Stimulated activated CD8-positive, alpha-beta memory T cell treated with anti-CD3 and anti-CD28 coated beads, Interleukin-15, amount 100 ng/mL, for 48 hours (primary cell): ENCODE data around the gene DIAPH1.
A peak's percentile ranks its signal among the peaks of the same experiment; 100 is the strongest.

ENCODE experiments used
- DNase-seq, 2 donors: peaks; one replicate each; pipeline ENCODE4 v3.0.0-alpha.2; 2020; ENCODE audit warnings: low read depth in 2 of 2

DIAPH1 gene

DNA sequence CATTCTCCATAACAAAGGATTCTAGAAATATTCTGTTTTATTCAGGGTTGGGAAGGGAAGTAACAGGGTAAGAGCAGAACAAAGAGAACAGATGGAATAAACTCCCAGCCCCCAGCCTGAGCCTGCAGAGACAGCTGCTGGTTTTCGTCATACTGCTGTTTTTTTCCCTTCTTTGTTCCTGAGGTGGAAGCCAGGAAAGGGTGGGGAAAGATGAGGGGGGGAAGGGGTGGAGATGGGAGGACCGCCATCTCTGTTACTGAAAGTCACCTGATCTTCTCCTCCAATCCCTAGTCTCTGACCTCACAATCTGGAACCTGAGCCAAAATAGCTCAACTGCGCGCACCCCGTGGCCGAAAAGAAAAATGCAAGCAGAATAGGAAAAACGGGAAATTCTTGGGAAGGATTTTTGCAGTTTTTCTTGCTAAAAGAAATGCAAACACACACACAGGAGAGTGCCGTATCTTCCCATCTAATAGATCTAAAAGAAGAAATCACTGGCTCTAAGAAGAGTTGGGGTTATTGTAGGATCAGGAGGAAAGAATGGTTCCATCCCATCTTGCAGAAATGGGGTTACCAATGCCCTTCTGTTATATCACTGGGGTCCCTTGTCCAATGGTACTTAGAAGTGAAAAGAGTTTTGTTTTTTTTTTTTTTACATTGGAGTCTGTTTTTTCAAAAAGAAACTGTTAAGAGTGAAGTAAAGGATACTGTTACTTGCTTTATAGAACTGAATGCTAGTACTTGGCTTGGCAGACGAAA is 57.9 kb downstream of the DIAPH1 start:
- DNase-seq = no peak

DNA sequence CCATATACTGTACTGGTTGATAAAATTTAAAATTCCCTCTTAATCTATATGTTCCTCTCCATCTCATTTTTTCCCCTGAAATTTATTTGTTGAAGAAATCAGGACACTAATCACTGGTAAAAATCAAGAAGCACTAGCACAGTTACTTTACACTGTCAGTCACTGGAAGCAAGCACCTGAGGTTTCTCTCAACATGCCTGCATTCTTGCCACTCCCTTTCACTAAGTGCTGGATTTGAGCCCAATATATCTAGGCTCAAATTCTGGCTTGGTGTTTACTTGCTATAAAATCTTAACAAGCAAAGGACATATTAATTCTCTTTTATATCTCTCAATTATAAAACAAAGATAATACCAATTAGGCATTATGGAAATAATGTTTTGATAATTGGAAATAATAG is 58.6 kb downstream of the DIAPH1 start:
- no peak for DNase-seq

DNA sequence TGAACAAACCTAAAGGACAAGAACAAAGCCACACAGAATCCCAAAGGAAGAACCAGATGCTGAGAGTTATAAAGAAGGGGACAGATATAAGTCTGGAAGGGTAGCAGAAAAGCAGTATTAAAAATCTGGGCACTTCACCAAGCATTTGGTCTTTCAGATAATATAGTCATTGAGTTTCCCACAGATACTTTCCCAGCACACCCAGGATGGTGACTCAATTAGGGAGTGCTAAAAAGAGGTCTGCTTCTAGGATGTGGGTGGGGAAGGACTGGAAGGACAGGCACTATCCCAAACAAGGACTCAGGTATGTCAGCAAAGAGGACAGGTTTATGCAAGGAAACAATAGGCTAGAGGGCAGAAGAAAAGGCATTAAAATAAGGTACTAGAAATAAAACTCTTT is 59.3 kb downstream of the DIAPH1 start:
- DNase-seq = no peak

DNA sequence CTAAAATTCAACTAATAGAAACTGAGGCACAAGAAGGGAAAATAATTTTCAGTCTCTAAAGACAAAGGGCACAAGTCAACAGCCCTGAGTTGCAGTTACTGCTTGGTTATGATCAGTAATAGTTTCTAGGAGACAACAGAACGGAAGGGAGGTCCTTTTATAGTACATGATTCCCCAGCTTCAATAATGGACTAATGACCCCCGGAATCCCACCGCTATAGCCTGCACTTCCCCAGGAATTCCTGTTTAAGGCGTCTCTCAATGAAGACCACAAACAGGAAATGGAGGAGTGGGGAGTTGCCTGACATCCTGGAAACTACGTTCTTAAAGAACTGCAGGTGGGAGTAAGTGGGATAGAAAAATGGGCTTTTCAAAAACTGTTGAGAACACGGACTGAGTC is 60.6 kb downstream of the DIAPH1 start:
- no peak for DNase-seq

GRCh38 chr5:141557681-141558136 is 61.1 kb downstream of the DIAPH1 start:
- peak; percentile 47 to 52 for DNase-seq

- DNase-seq = no peak
These were observed 70.9 kb downstream of the DIAPH1 start for GRCh38 chr5:141547921-141548320.

GRCh38 chr5:141547488-141547887 is 71.3 kb downstream of the DIAPH1 start:
- no peak for DNase-seq

DNA sequence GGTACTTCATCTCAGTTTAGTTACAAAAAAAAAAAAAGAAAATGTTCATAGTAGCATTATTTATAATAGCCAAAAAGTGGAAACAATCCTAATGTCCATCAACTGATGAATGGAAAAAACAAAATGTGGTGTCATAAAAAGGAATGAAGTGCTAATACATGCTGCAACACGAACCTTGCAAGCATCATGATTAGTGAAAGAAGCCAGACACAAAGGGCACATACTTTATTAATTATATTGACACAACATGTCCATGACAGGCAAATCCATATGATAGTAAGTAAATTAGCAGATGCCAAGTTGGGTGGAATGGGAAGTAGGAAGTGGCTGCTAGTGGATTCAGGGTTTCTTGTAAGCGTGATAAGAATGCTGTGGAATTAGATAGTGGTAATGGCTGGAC is 75.7 kb downstream of the DIAPH1 start:
- no peak for DNase-seq

DNA sequence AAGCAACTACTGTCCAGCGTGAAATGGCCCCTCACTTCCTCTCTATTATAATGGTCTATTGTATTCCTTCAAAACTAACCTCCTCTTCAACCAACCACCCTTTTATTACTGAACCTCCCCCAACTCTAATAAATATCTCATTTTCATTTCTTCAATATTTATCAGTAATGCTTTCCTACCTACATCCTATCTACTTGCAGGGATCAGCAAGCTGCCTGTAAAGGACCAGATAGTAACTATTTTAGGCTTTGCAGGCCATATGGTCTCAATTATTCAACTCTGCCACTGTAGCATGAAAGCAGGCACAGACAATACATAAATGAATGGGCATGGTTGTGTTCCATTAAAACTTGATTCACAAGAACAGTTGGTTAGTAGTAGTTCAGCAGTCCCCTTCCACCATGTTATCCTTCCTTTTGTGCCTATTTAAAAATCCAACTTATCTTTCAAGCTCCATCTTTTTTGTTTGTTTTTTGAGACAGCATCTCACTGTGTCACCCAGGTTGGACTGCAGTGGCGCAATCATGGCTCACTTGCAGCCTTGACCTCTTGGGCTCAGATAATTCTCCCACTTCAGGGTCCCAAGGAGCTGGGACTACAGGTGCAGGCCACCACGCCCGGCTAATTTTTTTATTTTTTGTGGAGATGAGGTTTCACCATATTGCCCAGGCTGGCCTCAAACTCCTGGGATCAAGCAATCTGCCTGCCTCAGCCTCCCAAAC is 84.1 kb downstream of the DIAPH1 start:
- no peak for DNase-seq

DNA sequence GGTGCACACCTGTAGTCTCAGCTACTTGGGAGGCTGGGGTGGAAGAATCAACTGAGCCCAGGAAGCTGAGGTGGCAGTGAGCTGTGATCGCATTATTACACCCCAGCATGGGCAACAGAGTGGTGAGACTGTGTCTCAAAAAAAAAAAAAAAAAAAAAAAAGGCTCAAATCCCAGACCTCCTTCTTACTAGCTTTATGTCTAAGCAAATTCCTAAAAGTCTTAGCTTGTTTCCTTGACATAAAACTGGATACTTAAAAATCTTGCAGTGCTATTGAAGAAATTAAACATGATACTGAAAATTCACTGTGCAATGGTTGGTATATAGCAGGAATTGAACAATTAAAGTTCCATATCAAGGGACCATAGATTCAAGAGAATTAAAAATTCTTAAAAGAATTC is 84.9 kb downstream of the DIAPH1 start:
- no peak for DNase-seq

DNA sequence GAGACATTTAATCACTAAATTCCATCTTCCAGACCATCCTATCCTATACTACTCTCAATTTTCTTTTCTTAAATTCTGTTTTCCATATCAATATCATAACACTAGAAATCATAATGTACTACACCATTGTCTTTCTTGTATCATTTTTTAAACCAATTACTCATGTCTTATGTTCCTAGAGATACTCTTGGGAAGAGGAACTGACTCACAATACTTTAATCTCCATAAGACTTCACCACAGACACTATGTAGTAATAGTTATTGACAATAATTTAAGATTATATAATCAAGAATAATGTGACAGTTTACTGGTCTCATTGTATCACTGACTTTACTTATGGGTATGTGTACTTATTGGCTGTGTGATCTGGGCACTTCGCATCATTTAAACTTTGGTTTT is 86.1 kb downstream of the DIAPH1 start:
- DNase-seq = no peak

DNA sequence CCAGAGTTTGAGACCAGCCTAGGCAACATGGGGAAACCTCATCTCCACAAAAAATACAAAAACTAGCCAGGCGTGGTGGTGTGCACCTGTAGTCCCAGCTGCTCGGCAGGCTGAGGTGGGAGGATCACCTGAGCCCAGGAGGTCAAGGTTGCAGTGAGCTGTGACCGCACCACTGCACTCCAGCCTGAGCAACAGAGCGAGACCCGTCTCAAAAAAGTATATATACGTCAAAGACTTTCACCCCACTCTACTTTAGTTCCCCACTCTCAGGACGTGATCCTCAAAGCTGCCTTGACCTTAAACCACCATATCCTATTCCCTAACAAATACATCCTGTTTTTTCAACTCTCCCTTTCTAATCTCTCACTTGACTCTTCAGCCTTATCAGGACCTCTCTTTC is 88.9 kb downstream of the DIAPH1 start:
- DNase-seq = no peak

DNA sequence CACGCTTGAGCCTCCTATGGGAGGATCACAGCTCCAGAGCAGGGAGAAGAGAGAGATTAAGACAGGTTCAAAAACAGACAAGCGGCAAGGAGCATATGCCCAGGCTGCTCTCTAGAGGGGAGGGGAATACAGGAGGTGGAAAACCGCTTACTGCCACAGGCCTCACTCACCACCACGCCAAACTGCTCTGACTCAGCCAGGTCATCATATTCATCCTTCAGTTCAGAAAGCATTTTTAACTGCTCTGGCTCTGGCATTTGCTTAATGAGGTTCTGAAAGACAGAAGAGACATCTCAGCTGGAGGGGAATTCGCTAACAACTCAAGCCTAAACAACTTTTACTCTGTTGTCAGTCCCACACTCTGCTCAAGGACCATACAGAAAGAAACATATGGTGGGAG is 89.8 kb downstream of the DIAPH1 start:
- DNase-seq = no peak

GRCh38 chr5:141528291-141528984 is 90.4 kb downstream of the DIAPH1 start:
- DNase-seq = no peak

DNA sequence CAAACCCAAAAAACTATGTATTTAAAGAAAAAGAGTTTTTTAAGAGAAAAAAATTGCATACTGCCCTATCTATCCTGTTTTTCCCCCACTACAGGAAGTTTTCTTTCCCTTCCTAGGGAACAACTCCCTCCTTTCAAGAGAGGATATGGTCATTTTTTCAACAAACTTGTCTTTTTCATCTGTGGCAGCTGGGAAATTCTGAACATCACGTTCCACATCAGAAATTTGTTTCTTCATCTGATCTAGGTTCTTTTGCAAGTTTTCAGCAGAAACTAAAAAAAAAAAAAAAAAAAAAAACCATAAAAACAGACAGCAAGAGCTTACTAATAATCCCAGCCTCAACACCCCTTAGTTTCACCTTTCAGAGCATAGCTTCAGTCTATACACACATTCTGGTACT is 91.4 kb downstream of the DIAPH1 start:
- no peak for DNase-seq

DNA sequence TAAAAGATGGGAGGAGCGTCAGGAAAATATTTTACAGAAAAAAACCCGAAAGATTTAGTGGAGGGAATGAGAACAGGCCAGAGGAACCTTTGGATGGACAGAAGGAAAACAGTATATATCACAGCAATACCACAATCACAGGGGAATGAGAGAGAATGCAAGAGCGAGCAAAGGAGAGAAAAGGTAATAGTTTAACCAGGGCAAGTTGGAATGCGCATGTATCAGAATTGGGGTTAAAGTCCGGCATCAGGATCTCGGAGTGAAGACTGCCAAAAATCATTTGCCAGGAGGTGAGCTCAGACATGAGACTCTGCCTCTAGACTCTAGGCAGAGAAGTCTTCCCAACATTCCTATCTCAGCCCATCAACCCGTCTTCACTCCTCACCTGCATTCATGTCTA is 93.1 kb downstream of the DIAPH1 start:
- no peak for DNase-seq

DNA sequence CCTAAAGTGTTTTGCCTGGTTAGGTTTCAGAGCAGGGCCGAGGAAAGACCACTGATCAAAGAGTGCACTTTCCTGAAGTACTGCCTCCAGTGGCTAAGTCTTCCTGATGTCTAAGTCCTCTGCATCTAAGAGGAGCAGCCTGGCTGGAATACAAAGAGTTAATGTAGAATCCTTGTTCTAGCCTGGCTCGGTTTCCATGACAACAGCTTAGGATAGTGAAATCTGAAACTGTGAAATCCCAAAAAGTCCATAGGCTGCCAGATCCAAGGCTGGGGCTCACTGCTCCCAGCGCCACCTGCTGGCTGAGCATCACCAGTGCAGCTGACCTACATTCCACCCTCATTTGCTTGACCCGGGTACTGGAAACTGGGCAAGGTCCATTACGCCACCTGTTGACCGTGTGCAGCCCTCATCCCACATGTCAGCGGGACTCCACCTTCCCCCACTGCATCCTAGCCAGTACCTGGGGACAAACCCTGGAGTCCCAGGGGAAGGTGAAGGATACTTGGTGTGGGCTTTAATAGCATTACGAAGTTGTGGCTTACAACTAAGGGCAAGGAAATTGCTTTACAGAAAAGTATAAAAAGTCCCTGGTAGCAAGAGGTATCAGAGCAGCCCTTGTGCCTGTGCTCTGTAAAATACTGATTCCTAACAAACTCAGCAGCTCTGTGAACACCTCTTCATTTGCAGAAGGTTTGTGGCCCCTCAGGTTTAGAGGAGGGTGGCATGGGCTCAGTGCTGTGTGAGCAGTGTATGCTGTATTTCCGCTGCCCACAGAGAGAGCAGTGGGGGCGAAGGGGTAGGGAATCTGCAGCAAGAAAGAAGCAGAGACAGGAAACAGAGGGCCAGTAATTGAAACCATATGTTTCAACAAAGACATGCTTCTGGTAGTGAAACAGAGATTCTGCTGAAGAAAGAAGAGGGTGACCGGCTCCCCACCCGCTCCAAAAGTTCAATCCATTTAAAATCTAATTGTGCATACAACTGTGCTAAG is 93.9 kb downstream of the DIAPH1 start:
- DNase-seq = no peak

DNA sequence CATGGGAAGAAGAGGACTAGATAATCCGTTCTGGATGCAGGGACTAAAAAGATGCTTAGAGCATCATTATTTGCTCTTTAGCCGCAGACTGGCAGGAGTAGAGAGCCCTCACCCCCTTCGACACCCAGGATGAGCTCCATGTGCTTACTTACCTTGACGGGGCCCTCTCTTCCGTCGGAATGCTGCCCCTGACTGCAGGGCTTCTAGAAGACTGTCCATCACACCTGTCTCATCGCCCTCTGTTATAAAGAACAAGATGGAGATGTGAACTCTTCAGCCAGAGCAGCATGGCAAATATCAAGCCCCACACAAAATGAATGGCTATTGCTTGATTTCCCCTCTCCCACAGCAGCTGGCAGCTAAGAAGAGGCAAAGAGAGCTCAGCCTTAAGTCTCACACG is 94.8 kb downstream of the DIAPH1 start:
- DNase-seq = no peak

GRCh38 chr5:141522301-141522700 is 96.5 kb downstream of the DIAPH1 start:
- DNase-seq = no peak

- no peak for DNase-seq
These were observed 97.5 kb downstream of the DIAPH1 start for GRCh38 chr5:141521244-141521781.
